Measurements from ENCODE around the gene ADO. TPM values are rescaled to one million over a fixed set of nuclear protein-coding genes. Genes with fewer than 3 reads are reported as not detected.

Gene ADO
- total and polyA plus RNA-seq, 2 experiments from 2014 or later, result 8.9 to 24.6 TPM

DNA sequence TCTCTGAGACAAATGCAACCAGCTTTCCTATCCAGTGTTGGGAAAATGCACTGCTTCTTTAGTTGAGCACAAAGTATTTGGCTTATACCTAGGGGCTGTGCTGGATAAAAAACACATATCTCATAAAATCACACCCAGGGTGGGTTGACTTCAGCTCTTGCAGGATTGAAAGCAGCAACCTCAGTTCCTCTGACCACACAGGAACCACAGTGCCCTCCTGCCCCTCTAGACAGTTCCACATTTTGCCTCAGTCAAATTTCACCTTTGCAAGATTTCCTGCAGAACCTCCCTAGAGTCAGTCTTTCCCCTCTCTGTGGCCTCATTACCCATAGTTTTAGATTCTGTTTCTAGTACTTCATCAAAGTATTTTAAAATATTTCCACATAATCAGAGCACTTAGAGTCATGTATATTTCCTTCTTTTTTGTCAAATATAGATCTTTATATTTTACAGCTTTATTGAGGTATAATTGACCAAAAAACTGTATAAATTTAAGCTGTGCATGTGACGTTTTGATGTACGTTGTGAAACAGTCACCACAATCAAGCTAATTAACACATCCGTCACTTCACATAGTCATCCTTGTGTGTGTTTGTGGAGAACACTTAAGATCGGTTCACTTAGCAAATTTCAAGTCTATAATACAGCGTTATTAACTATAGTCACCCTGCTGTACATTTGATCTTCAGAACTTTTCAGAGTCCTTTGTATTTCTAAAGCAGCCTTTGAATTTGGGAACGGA, 48.6 kb downstream of the ADO start:
- 87% methylated on average over 6 of the region's 6 CpGs for WGBS (ENCODE audit: low lambda C conversion rate, missing lambda C conversion rate)
- no peaks in the 10 kb centered on the region for H3K9me2 ChIP-seq (replicated peaks; ENCODE audit: insufficient read depth)
- TF ChIP-seq CTCF (IDR thresholded peaks at IDR 0.05; ENCODE audit: poor library complexity) (no peak), EZH2phosphoT487 (IDR thresholded peaks at IDR 0.05; ENCODE audit: low read depth, severe bottlenecking, unreplicated experiment) (no peak), EZH2 (IDR thresholded peaks at IDR 0.05; ENCODE audit: borderline replicate concordance) (no peak)
- no peak overlapping the region for H3K27ac ChIP-seq
- no peaks in the 10 kb centered on the region for H3K4me1 ChIP-seq (ENCODE audit: insufficient read depth)
- DNase-seq (ENCODE audit: low spot score), result no peak
- no peaks in the 10 kb centered on the region for H3K27me3 ChIP-seq
- no peak overlapping the region for H3K4me3 ChIP-seq
- H3K4me2 ChIP-seq, result no peak overlapping the region
- no peaks in the 10 kb centered on the region for H3K9me3 ChIP-seq (ENCODE audit: low read depth)
- no peaks in the 10 kb centered on the region for H3K79me2 ChIP-seq
- H4K20me1 ChIP-seq (ENCODE audit: insufficient read depth, poor library complexity, severe bottlenecking), result no peaks in the 10 kb centered on the region
- no peak overlapping the region for H2AFZ ChIP-seq
- no peaks in the 10 kb centered on the region for H3K36me3 ChIP-seq (replicated peaks; ENCODE audit: insufficient read depth, low read depth)

DNA sequence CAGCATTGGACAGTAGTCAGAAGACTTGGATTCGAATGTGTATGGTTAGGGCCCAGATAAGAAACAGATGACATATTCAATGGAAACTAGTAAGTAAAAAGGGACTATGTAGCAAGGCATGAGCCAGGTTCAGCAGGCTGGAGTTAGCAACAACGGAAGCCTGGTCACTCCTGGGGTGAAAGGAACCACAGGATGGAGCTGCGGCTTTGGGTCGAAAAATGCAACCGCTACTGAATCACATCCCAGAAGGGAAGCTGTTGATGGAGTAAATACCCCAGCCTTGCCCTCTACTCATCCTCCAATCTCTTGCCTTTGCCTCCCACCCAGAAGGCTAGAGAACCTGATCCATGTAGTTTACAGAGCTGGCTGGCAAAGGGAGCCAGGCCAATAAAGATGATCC, 49.2 kb downstream of the ADO start:
- Histone ChIP-seq H3K9me3 (ENCODE audit: low read depth) (no peaks in the 10 kb centered on the region), H3K79me2 (no peaks in the 10 kb centered on the region), H3K27me3 (no peaks in the 10 kb centered on the region), H3K9me2 (replicated peaks; ENCODE audit: insufficient read depth) (no peaks in the 10 kb centered on the region), H3K36me3 (replicated peaks; ENCODE audit: insufficient read depth, low read depth) (no peaks in the 10 kb centered on the region), H2AFZ (no peak overlapping the region), H3K4me2 (no peak overlapping the region), H3K4me1 (ENCODE audit: insufficient read depth) (no peaks in the 10 kb centered on the region), H4K20me1 (ENCODE audit: insufficient read depth, poor library complexity, severe bottlenecking) (no peaks in the 10 kb centered on the region), H3K4me3 (no peak overlapping the region), H3K27ac (no peak overlapping the region)
- 87% methylated on average over 5 of the region's 5 CpGs for WGBS (ENCODE audit: low lambda C conversion rate, missing lambda C conversion rate)
- TF ChIP-seq CTCF (IDR thresholded peaks at IDR 0.05; ENCODE audit: poor library complexity) (no peak), EZH2phosphoT487 (IDR thresholded peaks at IDR 0.05; ENCODE audit: low read depth, severe bottlenecking, unreplicated experiment) (no peak), EZH2 (IDR thresholded peaks at IDR 0.05; ENCODE audit: borderline replicate concordance) (no peak)
- DNase-seq (ENCODE audit: low spot score), result no peak

GRCh38 chr10:62856021-62856420, 51.5 kb downstream of the ADO start:
- Histone ChIP-seq H2AFZ (no peak overlapping the region), H3K79me2 (no peaks in the 10 kb centered on the region), H3K27me3 (no peaks in the 10 kb centered on the region), H3K9me3 (ENCODE audit: low read depth) (no peaks in the 10 kb centered on the region), H3K4me1 (ENCODE audit: insufficient read depth) (no peaks in the 10 kb centered on the region), H3K9me2 (replicated peaks; ENCODE audit: insufficient read depth) (no peaks in the 10 kb centered on the region), H4K20me1 (ENCODE audit: insufficient read depth, poor library complexity, severe bottlenecking) (no peaks in the 10 kb centered on the region), H3K4me2 (no peak overlapping the region), H3K4me3 (no peak overlapping the region), H3K27ac (no peak overlapping the region), H3K36me3 (replicated peaks; ENCODE audit: insufficient read depth, low read depth) (no peaks in the 10 kb centered on the region)
- TF ChIP-seq CTCF (IDR thresholded peaks at IDR 0.05; ENCODE audit: poor library complexity) (no peak), EZH2phosphoT487 (IDR thresholded peaks at IDR 0.05; ENCODE audit: low read depth, severe bottlenecking, unreplicated experiment) (no peak)
- DNase-seq (ENCODE audit: low spot score), result no peak
- WGBS (ENCODE audit: low lambda C conversion rate, missing lambda C conversion rate), result 78% methylated on average over 4 of the region's 4 CpGs

Other genes starting within 250 kb of the ADO start
- gene EGR2, start 11.6 kb downstream of the ADO start, total RNA-seq, result 7.8 and 11.5 TPM in 2 replicates
- gene EGR2, start 11.6 kb downstream of the ADO start, polyA plus RNA-seq, result 10.4 and 16.1 TPM in 2 replicates